C4-2B (cell line): ENCODE data around the gene TAB2.
A peak's percentile ranks its signal among the peaks of the same experiment; 100 is the strongest.

ENCODE experiments used
- H3K27ac ChIP-seq: fragments of 450-650 bp; 2 replicates; pipeline ENCODE4 v1.5.1; 2017
- CTCF ChIP-seq: fragments of 450-650 bp; conservative IDR thresholded peaks from 2 replicates; pipeline ENCODE4 v1.5.1; 2017; ENCODE audit warnings: mild to moderate bottlenecking
- ZFX ChIP-seq: fragments of 450-650 bp; IDR thresholded peaks from 2 replicates; pipeline ENCODE4 v1.6.1; 2017

TAB2 gene

GRCh38 chr6:149311766-149312165, 5.7 kb upstream of the TAB2 start:
- TF ChIP-seq CTCF (no peak), ZFX (no peak)
- no peak overlapping the region for H3K27ac ChIP-seq

DNA sequence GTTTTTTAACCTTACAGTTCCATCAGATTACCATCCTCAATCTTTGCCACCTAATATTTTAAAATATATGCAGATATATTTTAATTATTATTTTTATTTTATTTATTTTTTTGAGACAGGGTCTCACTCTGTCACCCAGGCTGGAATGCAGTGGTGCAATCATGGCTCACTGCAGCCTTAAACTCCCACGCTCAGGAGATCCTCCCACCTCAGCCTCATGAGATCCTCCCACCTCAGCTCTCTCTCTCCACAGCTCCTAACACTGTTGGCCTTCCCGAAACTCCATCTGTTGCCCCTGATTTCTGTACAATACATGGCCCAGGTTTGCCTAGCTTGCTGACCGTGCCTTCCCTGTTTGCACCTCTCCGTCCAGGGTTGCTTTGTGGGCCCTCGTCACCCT, 4.4 kb upstream of the TAB2 start:
- no peak for TF ChIP-seq CTCF
- TF ChIP-seq ZFX = no peak

DNA sequence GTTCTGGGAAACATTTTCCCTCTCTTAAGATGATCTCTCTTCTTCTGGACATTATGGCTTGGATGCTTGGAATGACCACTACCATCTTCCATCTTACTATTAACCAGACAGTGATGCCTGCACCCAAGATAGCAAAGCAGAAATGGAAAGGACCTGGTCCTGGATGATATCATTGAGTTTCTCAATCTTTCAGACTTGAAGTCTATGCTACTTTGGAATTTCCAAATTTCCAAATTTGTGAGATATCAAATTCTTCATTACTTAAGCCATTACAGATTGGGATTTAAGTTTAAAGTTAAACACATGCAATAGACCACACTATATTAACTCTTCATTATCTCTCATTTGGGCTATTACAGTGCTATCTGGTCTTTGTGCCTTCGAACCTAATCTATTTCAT, 3.7 kb upstream of the TAB2 start:
- H3K27ac ChIP-seq = no peak overlapping the region
- TF ChIP-seq CTCF = no peak
- TF ChIP-seq ZFX = no peak

More for the DNA sequence above, 4.4 kb upstream of the TAB2 start:
- H3K27ac ChIP-seq = no peak overlapping the region

GRCh38 chr6:149314325-149314905, 3.1 kb upstream of the TAB2 start:
- H3K27ac ChIP-seq = no peak overlapping the region
- TF ChIP-seq ZFX = no peak
- TF ChIP-seq CTCF = no peak

DNA sequence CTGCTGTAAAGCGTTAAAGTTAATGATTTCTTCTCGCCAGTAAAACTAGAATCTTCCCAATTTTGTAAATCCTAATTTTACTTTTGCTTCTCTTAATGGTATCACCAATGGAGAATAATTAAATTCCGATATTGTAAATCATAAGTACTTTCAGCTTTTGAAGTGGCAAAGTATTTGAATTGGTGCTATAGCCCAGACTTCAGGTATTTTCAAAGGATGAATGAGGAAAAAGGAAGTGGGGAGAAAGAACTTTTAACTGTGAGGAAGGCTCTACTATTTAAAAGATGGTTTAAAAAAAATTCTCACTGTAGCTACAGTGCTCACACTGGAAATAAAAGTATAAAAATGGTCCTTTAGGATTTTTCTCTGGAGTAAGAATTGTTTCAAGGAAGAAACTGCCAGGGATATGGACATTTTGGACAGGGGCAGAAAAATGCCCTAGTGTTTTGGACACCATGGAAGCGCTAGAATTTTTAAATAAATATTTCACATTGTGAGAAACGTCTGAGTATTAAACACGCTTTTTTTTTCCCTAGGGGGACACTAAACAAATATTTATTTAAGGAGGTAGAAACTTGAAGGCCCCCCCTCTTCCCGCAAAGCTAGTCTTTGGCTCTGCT, 1.3 kb upstream of the TAB2 start:
- H3K27ac ChIP-seq = no peak overlapping the region; the same call in 1 of the 2 replicates

DNA sequence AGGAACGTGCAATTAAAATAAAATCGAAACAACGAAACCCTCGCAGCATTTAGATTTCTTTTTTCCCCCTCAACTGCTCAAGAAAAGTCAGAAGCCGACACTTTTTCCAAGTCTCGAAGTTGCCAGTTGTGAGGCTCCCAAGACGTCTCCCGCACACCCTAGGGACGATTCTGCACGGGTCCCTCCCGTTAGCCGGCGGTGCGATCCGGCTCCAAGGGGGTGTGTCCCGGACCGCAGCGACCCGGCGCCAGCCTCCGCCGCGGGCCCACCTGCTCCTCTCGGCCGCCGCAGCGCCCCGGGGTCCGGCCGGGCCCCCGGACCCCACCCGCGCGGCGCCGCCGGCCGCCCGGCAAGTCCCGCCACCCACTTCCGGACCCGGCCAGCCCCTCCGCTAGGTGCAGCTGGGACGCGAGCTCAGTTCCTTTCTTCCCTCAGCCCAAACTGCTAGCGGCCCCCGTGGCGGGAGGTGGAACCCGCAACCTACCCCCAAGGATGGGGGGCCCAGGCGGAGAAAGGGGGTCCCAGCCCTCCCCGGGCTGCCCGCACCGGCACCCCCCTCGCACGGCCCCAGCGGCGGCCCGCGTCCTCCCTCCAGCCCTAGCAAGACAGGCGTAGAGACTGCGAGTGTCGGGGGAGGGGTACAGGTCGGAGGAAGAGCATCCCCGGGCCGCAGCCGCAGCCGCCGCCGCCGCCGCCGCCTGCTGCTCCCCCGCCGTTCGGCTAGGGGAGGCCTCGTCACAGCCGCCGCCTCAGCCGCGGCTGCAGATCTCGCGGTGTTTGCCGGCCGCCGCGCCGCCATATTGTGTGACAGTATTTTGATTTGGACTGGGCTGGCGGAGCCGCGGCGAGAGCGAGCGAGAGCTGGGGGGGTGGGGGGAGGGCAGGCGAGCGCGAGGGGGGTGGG, 520 bp upstream of the TAB2 start:
- H3K27ac ChIP-seq = peak overlapping the region; percentile 84
- TF ChIP-seq ZFX (peak; percentile 58), CTCF (no peak)

More for the DNA sequence above, 1.3 kb upstream of the TAB2 start:
- TF ChIP-seq CTCF = no peak
- TF ChIP-seq ZFX = no peak

- TF ChIP-seq CTCF = no peak
- TF ChIP-seq ZFX = no peak
- H3K27ac ChIP-seq = peak overlapping the region; percentile 84
Observed at GRCh38 chr6:149318581-149319286, 1.2 kb downstream of the TAB2 start.
